ENCODE data around the gene ANKRD37.

GRCh38 chr4:185374573-185374972 is 22.1 kb upstream of the ANKRD37 start:
- TF ChIP-seq POLR2A (IDR thresholded peaks at IDR 0.05; ENCODE audit: low read depth) (no peak), CTCF (IDR thresholded peaks at IDR 0.05) (no peak), POLR2AphosphoS5 (IDR thresholded peaks at IDR 0.05) (no peak)

All from esophagus muscularis mucosa (tissue), 3 donors.